HG03025 (cell line): Measurements from ENCODE around the gene POLR2I.
"Not testable (repeated sequence)": the region's sequence is repeated elsewhere in the genome, so short reads cannot be mapped to it uniquely, and the experiment has no call there.

Experiments
- ATAC-seq: cut with Tn5 transposase; IDR thresholded peaks from one replicate; pipeline ENCODE4 v1.9.1; 2021; ENCODE audit warnings: mild to moderate bottlenecking, moderate library complexity; ENCODE audit not compliant: unreplicated experiment, low FRiP score

Gene POLR2I

GRCh38 chr19:36068810-36069499, 45.7 kb downstream of the POLR2I start:
- ATAC-seq = not testable (repeated sequence)

- no peak for ATAC-seq
Observed at GRCh38 chr19:36067681-36068080, 47.0 kb downstream of the POLR2I start.

DNA sequence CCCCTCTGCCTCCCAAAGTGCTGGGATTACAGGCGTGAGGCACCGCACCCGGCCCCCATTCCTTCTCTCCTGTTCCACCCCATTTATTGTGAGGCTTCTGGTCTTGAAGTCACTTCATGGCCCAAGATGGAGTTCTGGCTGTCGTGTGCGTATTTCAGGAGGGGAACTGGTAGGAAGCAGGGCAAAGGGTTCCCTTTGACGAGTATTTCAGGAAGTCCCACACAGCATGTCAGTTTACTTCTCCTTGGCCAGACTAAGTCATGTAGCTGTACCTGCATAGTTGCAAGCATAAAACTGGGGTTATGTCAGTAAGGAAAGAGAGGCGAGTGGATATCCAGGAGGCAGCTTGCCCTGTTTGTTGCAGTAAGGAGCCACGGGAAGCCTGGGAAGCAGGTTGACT, 49.8 kb downstream of the POLR2I start:
- ATAC-seq = no peak
